ENCODE measurements around the gene EPB41L5. TPM values are rescaled to one million over a fixed set of nuclear protein-coding genes. Genes with fewer than 3 reads are reported as not detected.

Gene EPB41L5
- total and polyA plus RNA-seq, 2 donors (not counting 3 experiments of a cell fraction or from before 2014, with no cell fraction given): 8.4 to 13.6 TPM

GRCh38 chr2:120219766-120220165, 206.9 kb downstream of the EPB41L5 start:
- dilution Hi-C loops (cut with MboI; ENCODE audit: extremely low pct_ligation_motif_present, low sequenced_read_pairs): no loop called here

More at GRCh38 chr2:120219766-120220165, 206.9 kb downstream of the EPB41L5 start:
- no peaks in the 10 kb centered on the region for H4K20me1 ChIP-seq (replicated peaks; ENCODE audit: control insufficient read depth, extremely low read depth, insufficient read depth, low read length)
- no peaks in the 10 kb centered on the region for H3K9me3 ChIP-seq (replicated peaks; ENCODE audit: control insufficient read depth, insufficient read depth, low read length)
- no peak for FAIRE-seq
- no TSS peak for BruUV-seq (replicated peaks)
- H3K4me3 ChIP-seq (replicated peaks in 1 of 3; ENCODE audit: insufficient read depth in 1 of 3, low read depth in 1 of 3, low read length in 3 of 3): no peak overlapping the region
- H2AFZ ChIP-seq (ENCODE audit: low read depth, low read length): no peak overlapping the region
- H3K36me3 ChIP-seq (ENCODE audit: control insufficient read depth in 2 of 2, extremely low read depth in 1 of 2, insufficient read depth in 2 of 2, low read length in 2 of 2): peaks cover 0 to 5% of the 10 kb centered on the region in 2 experiments
- POLR2A ChIA-PET: interaction anchor here (0.7 kb wide), 1 partner anchor 333 kb away, joined by 3 read pairs; no protein-coding TSS in a partner anchor
- peaks cover 17% of the 10 kb centered on the region for H3K4me1 ChIP-seq (ENCODE audit: control insufficient read depth, extremely low read depth, insufficient read depth, low read length)
- H3K27ac ChIP-seq (ENCODE audit: insufficient read depth, low read depth, low read length): no peak overlapping the region
- H3K9me1 ChIP-seq (replicated peaks; ENCODE audit: control insufficient read depth, extremely low read depth, insufficient read depth, low read length): no peaks in the 10 kb centered on the region
- no peak for DNase-seq (ENCODE audit: low read depth, low spot score)
- no peak for TF ChIP-seq POLR2A (IDR thresholded peaks at IDR 0.05; ENCODE audit: low read depth, low read length)
- TF ChIP-seq EZH2 (IDR thresholded peaks at IDR 0.05; ENCODE audit: borderline replicate concordance, low read depth, low read length, severe bottlenecking): no peak
- no peak for TF ChIP-seq POLR2AphosphoS5 (IDR thresholded peaks at IDR 0.05; ENCODE audit: insufficient read depth, low read depth, low read length)
- TF ChIP-seq, protein P1, sequence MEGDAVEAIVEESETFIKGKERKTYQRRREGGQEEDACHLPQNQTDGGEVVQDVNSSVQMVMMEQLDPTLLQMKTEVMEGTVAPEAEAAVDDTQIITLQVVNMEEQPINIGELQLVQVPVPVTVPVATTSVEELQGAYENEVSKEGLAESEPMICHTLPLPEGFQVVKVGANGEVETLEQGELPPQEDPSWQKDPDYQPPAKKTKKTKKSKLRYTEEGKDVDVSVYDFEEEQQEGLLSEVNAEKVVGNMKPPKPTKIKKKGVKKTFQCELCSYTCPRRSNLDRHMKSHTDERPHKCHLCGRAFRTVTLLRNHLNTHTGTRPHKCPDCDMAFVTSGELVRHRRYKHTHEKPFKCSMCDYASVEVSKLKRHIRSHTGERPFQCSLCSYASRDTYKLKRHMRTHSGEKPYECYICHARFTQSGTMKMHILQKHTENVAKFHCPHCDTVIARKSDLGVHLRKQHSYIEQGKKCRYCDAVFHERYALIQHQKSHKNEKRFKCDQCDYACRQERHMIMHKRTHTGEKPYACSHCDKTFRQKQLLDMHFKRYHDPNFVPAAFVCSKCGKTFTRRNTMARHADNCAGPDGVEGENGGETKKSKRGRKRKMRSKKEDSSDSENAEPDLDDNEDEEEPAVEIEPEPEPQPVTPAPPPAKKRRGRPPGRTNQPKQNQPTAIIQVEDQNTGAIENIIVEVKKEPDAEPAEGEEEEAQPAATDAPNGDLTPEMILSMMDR (IDR thresholded peaks at IDR 0.05; ENCODE audit: extremely low read depth in 1 of 2, insufficient read depth in 1 of 2, low read depth in 1 of 2, low read length in 2 of 2): no peak
- TF ChIP-seq, protein P2, sequence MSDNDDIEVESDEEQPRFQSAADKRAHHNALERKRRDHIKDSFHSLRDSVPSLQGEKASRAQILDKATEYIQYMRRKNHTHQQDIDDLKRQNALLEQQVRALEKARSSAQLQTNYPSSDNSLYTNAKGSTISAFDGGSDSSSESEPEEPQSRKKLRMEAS (IDR thresholded peaks at IDR 0.05; ENCODE audit: insufficient read depth, insufficient read length): no peak
- TF ChIP-seq GATA2 (IDR thresholded peaks at IDR 0.05; ENCODE audit: insufficient read depth, insufficient read length, low read depth, low read length): no peak
- TF ChIP-seq FOS (IDR thresholded peaks at IDR 0.05; ENCODE audit: borderline replicate concordance, insufficient read depth, low read length): no peak
- no peak for TF ChIP-seq JUN (IDR thresholded peaks at IDR 0.05; ENCODE audit: borderline replicate concordance, insufficient read depth, insufficient read length, low read depth)
- no peak for TF ChIP-seq MYC (IDR thresholded peaks at IDR 0.05; ENCODE audit: low read depth, low read length)
- no peaks in the 10 kb centered on the region for H3K27me3 ChIP-seq (ENCODE audit: control insufficient read depth in 2 of 2, insufficient read depth in 2 of 2, low read length in 2 of 2)
- H3K4me2 ChIP-seq (ENCODE audit: insufficient read depth, low read length): no peak overlapping the region
- no peak overlapping the region for H3K9ac ChIP-seq (replicated peaks; ENCODE audit: extremely low read depth, insufficient read depth, low read length)
- H3K79me2 ChIP-seq (ENCODE audit: control insufficient read depth, insufficient read depth, low read length): peaks cover 11% of the 10 kb centered on the region
- CTCF ChIA-PET: interaction anchor here (0.7 to 1.3 kb wide), 4 partner anchors 9 to 45 kb away, joined by 3 to 4 read pairs (median 4); no protein-coding TSS in a partner anchor
- intact Hi-C loops (cut with micrococcal nuclease): loop anchor here (5.0 kb wide), 2 partner anchors 48 to 73 kb away; no protein-coding TSS in a partner anchor
